IPS DF 6.9 (cell line): ENCODE results near the gene ANKRD33B.

Experiments
- DNase-seq: peaks from one replicate; pipeline ENCODE4 v3.0.0-alpha.2; 2013; ENCODE audit warnings: low read depth, low spot score
- H3K27ac ChIP-seq: one replicate; pipeline ENCODE4 v1.5.1; 2013; ENCODE audit warnings: low read length, control low read depth
- H3K27me3 ChIP-seq: 2 replicates; pipeline ENCODE4 v1.6.1; 2013; ENCODE audit warnings: mild to moderate bottlenecking, low read length; ENCODE audit not compliant: control insufficient read depth, insufficient read depth
- H3K36me3 ChIP-seq: 2 replicates; pipeline ENCODE4 v1.6.1; 2013; ENCODE audit warnings: low read length; ENCODE audit not compliant: control insufficient read depth, insufficient read depth
- H3K4me1 ChIP-seq: 2 replicates; pipeline ENCODE4 v1.6.1; 2013; ENCODE audit warnings: low read length; ENCODE audit not compliant: control insufficient read depth, insufficient read depth
- H3K4me3 ChIP-seq: 2 replicates; pipeline ENCODE4 v1.5.1; 2013; ENCODE audit warnings: mild to moderate bottlenecking, low read length
- H3K9me3 ChIP-seq: 2 replicates; pipeline ENCODE4 v1.6.1; 2013; ENCODE audit warnings: low read length, inconsistent platforms; ENCODE audit not compliant: control insufficient read depth, insufficient read depth
- WGBS: extraction: QIAGEN DNeasy Blood & Tissue Kit; methylation state at CpG from one replicate; pipeline ENCODE4 v1.1.7; 2013; ENCODE audit warnings: mixed read lengths, missing lambda C conversion rate; ENCODE audit not compliant: insufficient read length, insufficient coverage; 5-methylcytosine and 5-hydroxymethylcytosine counted together

The ANKRD33B gene

GRCh38 chr5:10527281-10527950, 36.5 kb upstream of the ANKRD33B start:
- no peak overlapping the region for H3K4me3 ChIP-seq
- H3K9me3 ChIP-seq = no peaks in the 10 kb centered on the region
- H3K27me3 ChIP-seq = no peaks in the 10 kb centered on the region
- H3K27ac ChIP-seq = no peak overlapping the region
- H3K4me1 ChIP-seq = no peaks in the 10 kb centered on the region
- no CpG with 5 or more reads among the region's 11 CpGs for WGBS
- H3K36me3 ChIP-seq = no peaks in the 10 kb centered on the region
- DNase-seq = no peak

GRCh38 chr5:10528056-10528816, 35.6 kb upstream of the ANKRD33B start:
- Histone ChIP-seq H3K27me3 (no peaks in the 10 kb centered on the region), H3K4me3 (no peak overlapping the region), H3K27ac (no peak overlapping the region), H3K9me3 (no peaks in the 10 kb centered on the region), H3K36me3 (no peaks in the 10 kb centered on the region), H3K4me1 (no peaks in the 10 kb centered on the region)
- WGBS = no CpG with 5 or more reads among the region's 9 CpGs
- DNase-seq = no peak

GRCh38 chr5:10528827-10529226, 35.0 kb upstream of the ANKRD33B start:
- H3K36me3 ChIP-seq = no peaks in the 10 kb centered on the region
- no CpG with 5 or more reads among the region's 1 CpG for WGBS
- no peak overlapping the region for H3K4me3 ChIP-seq
- H3K27ac ChIP-seq = no peak overlapping the region
- no peaks in the 10 kb centered on the region for H3K4me1 ChIP-seq
- no peak for DNase-seq
- H3K9me3 ChIP-seq = no peaks in the 10 kb centered on the region
- no peaks in the 10 kb centered on the region for H3K27me3 ChIP-seq

GRCh38 chr5:10530601-10531320, 33.1 kb upstream of the ANKRD33B start:
- no peak overlapping the region for H3K27ac ChIP-seq
- H3K36me3 ChIP-seq = no peaks in the 10 kb centered on the region
- H3K4me1 ChIP-seq = no peaks in the 10 kb centered on the region
- no peaks in the 10 kb centered on the region for H3K27me3 ChIP-seq
- DNase-seq = no peak
- H3K9me3 ChIP-seq = no peaks in the 10 kb centered on the region
- WGBS = 100% methylated on average over 2 of the region's 11 CpGs
- H3K4me3 ChIP-seq = no peak overlapping the region

GRCh38 chr5:10532421-10532820, 31.4 kb upstream of the ANKRD33B start:
- H3K9me3 ChIP-seq = no peaks in the 10 kb centered on the region
- H3K4me3 ChIP-seq = no peak overlapping the region
- H3K27ac ChIP-seq = no peak overlapping the region
- H3K4me1 ChIP-seq = no peaks in the 10 kb centered on the region
- no peaks in the 10 kb centered on the region for H3K27me3 ChIP-seq
- no peaks in the 10 kb centered on the region for H3K36me3 ChIP-seq
- no CpG with 5 or more reads among the region's 3 CpGs for WGBS
- DNase-seq = no peak

- Histone ChIP-seq H3K27ac (no peak overlapping the region), H3K4me3 (no peak overlapping the region), H3K9me3 (no peaks in the 10 kb centered on the region), H3K4me1 (no peaks in the 10 kb centered on the region), H3K36me3 (no peaks in the 10 kb centered on the region), H3K27me3 (no peaks in the 10 kb centered on the region)
- no CpG with 5 or more reads among the region's 17 CpGs for WGBS
- no peak for DNase-seq
These were observed 30.6 kb upstream of the ANKRD33B start for GRCh38 chr5:10533226-10533625.

- H3K27me3 ChIP-seq = no peaks in the 10 kb centered on the region
- no CpG with 5 or more reads among the region's 23 CpGs for WGBS
- H3K4me1 ChIP-seq = no peaks in the 10 kb centered on the region
- no peak overlapping the region for H3K27ac ChIP-seq
- no peak for DNase-seq
- H3K9me3 ChIP-seq = no peaks in the 10 kb centered on the region
- no peak overlapping the region for H3K4me3 ChIP-seq
- H3K36me3 ChIP-seq = no peaks in the 10 kb centered on the region
These were observed 29.0 kb upstream of the ANKRD33B start for GRCh38 chr5:10534561-10535530.

- no CpG with 5 or more reads among the region's 3 CpGs for WGBS
- no peak for DNase-seq
- Histone ChIP-seq H3K4me3 (no peak overlapping the region), H3K9me3 (no peaks in the 10 kb centered on the region), H3K27ac (no peak overlapping the region), H3K4me1 (no peaks in the 10 kb centered on the region), H3K36me3 (no peaks in the 10 kb centered on the region), H3K27me3 (no peaks in the 10 kb centered on the region)
These were observed 27.4 kb upstream of the ANKRD33B start for GRCh38 chr5:10536511-10536910.

GRCh38 chr5:10536931-10537579, 26.8 kb upstream of the ANKRD33B start:
- DNase-seq = no peak
- WGBS = no CpG with 5 or more reads among the region's 13 CpGs
- no peaks in the 10 kb centered on the region for H3K36me3 ChIP-seq
- H3K4me1 ChIP-seq = no peaks in the 10 kb centered on the region
- no peaks in the 10 kb centered on the region for H3K9me3 ChIP-seq
- no peak overlapping the region for H3K4me3 ChIP-seq
- no peak overlapping the region for H3K27ac ChIP-seq
- H3K27me3 ChIP-seq = no peaks in the 10 kb centered on the region
